GM15510 (cell line): ENCODE measurements around the gene RRBP1.

Source experiments
- POLR2A ChIP-seq: IDR thresholded peaks from 3 replicates; pipeline ENCODE4 v1.6.1; 2011; ENCODE audit warnings: borderline replicate concordance; ENCODE audit not compliant: insufficient read length; ENCODE audit errors: extremely low read depth

Gene RRBP1

DNA sequence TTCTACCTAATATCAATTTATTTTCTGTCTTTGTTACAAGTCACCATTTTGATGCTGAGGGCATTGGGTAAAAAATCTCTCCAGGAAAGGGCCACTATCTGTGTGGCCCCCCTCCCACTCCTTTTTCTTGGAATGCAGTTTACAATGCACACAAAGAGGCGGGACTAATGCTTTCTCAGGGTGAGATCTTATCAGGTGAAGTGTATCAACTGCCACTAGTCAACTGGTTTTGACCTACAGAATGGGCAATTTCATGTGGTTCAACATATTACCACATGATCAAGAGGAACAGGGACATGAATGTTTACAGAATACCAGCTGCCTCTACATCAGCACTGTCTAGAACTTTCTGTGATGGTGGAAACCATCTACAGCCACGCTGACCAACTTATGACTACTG is 3.7 kb downstream of the RRBP1 start:
- no peak for TF ChIP-seq POLR2A

DNA sequence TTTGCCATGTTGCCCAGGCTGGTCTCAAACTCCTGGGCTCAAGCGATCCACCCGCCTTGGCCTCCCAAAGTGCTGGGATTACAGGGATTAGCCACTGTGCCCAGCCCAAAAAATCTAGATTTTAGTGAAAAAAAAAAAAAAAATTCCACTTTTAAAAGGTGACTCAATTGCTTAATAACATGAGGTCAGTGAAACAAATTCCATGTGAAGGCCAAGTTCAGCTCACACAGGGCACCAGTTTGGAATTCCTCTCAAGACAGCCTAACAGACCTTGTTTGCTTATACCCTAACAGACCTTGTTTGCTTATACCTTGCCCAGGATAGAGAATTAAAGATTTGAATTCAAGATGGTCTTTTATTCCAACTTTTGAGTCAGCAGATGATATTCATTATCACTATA is 5.1 kb downstream of the RRBP1 start:
- no peak for TF ChIP-seq POLR2A

DNA sequence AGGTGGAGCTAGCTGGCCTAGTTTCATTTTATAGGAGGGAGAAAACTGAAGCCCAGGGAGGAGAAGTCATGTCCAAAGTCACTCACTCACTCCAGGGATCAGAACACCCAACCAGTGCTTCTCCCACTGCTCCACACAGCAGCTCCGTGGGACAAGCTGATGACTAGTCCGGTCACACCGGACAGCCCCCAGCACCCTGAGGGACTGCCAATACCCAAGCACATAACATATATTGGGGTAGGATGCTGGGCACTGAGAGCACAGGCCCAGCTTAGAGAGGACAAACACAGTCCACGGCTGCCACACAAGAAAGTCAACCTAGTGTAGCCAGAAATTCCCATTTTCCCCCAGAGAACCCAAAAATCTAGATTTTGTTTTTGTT is 5.7 kb downstream of the RRBP1 start:
- no peak for TF ChIP-seq POLR2A

DNA sequence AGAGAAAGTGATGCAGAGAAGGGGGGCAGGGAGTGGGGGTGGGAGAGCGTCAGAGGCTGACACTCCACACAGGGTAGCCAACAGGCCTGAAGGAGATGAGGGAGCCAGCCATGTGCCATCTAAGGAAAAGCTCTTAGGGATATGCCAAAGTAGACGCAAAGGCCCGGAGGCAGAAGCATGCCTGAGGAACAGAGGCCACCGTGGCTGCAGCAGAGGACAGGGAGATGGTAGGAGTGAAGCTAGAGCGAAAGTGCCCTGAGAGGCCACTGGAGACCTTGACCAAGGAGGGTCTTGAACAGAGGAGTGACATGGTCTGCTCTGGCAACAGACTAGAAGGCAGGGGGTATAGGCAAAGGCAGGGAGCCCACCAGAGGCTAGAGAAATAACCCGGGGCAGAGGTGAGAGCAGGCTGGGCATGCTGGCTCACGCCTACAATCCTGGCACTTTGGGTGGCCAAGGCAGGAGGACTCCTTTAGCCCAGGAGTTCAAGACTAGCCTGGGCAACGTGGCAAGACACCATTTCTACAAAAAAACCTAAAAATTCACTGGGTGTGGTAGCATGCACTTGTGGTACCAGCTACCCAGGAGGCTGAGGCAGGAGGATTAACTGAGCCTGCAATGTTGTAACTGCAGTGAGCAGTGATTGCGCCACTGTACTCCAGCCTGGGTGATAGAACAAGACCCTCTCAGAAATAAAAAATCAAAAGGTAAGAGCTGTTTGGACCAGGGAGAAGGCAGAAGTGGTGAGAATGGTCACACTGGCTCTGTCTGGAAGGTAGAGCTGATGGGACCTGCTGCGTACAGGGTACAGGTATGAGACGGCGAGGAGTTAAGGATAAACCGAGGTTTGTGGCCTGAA is 6.3 kb downstream of the RRBP1 start:
- no peak for TF ChIP-seq POLR2A

DNA sequence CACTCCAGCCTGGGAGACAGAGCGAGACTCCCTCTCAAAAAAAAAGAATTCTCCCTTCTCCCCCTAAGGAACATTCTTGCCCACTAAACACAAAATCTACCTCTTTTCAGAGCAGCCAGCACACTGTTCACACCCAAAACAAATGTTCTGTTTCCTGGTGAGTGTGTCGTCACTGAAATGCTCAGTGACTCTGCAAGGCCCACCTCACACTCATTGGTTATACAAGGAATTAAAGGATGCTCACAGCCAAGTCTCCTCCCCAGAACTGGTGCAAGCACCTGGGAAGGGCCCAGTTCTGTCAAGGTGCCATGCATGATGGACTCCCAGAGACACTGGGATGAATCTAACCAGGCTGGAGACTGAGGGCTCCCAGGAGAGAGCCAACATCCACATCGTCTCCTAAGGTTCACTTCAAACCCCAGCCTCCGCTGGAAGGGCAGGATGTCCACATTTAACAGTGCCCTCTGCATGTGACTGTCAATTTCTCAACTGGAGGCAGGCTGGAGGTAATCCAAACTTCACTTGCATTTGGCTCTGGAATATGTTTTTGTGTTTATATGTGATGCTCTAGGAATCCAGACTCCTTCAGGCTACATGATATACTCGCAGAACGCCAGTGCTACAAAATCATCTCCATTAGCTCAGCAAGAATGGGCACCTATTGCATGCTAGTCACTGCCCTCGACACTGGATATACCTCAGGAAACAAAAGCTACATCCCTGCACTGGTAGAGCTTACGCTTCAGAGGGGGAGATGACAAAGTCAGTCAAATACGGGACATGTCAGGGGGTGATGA is 7.1 kb downstream of the RRBP1 start:
- TF ChIP-seq POLR2A, result no peak

DNA sequence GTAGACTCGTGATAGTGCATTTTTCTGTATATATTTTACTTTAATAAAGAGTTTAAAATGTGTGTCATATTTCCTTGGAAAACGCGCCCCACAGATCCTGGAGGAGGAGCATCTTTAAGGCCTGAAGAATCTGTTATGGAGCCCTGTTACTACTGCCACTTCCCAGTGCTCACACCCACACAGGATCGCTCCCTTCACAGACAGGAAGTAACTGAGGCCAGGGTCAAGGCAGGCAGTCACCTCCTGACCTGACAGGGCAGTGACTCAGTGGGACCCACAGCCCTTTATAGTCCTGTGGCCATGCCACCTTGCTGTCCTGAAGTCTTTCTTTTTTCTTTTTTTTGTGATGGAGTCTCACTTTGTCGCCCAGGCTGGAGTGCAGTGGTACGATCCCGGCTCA is 9.0 kb downstream of the RRBP1 start:
- TF ChIP-seq POLR2A, result no peak

DNA sequence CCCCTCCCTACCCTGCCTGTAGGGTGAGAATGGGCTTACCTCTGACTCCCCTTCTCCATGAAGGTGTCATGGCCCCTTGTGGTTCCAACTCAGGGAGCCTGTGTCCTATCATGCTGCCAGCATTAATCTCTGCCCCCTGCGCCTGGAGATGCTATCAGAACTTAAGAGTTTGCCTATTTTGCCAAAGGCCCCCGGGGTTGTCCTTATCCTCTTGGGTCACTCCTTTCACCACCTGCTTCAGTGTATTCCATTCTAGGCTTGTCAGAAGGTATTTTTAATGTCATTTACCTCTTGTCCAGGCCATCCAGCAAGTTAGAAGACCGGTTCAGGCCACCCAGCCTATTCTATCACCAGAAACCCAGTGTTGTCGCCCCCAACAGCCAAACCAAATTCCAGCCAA is 10.5 kb downstream of the RRBP1 start:
- TF ChIP-seq POLR2A, result no peak

DNA sequence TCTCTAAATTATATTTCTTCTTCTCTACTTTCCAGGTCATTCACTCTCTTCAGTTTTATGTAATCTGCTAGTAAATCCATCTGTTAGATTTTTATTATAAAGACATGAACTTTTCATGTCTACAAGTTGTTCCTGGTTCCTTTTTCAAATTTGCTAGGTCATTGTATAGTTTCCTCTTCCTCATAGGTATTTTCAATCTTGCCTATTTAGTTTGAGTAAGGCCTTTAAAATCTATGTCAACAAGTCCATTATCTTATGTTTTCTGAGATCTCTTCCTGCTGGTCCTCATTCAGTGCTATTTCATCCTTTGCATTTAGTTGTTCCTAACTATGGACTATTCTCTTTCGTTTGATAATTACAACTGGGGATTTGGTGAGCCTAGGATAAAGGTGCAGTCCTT is 11.0 kb downstream of the RRBP1 start:
- TF ChIP-seq POLR2A, result no peak

DNA sequence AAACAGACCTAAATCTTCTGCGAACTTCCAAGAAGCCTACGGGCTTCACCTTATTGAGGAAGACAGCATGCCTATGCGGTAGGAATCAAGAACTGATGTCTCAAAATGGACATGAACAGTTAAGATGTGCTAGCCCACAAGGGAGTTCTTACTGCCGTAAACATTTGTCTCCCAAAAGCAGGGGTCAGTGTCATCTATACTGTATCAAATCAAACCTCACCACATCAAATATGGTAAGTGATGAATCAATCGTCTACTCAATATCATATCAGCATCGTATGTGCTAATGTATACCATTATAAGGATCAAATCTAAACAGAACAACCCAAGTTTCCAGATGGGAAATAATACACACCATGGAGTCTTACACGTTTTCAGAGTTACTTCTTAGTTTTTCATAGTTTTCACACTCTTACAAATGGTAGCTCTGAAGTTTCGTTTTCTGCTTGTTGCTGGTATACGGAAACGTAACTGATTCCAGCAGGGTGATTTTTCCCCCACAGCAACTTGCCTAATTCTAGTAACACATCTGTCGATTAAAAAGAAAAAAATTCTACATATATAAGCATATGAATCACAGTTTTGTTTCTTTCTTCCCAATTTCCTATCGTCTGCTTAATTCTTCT is 12.6 kb downstream of the RRBP1 start:
- no peak for TF ChIP-seq POLR2A

DNA sequence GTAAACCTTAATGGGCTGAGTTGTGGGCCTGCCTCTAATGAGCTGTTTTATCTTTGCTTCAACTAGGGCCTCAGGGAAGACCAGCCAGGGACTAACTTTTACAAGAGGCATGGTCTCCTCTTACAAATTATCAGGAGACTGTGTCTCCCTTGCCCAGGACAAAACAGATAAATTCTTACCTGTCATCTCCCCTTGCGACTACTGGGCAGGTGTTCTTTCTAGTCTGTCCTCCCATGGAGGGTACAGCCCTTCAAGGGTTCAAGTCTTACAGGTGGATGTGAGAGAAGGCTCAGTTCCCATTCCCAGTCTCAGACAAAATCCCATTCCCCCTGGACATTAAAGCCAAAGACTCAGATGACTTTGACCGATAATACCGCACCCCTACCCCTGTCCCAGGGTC is 13.6 kb downstream of the RRBP1 start:
- TF ChIP-seq POLR2A, result no peak

DNA sequence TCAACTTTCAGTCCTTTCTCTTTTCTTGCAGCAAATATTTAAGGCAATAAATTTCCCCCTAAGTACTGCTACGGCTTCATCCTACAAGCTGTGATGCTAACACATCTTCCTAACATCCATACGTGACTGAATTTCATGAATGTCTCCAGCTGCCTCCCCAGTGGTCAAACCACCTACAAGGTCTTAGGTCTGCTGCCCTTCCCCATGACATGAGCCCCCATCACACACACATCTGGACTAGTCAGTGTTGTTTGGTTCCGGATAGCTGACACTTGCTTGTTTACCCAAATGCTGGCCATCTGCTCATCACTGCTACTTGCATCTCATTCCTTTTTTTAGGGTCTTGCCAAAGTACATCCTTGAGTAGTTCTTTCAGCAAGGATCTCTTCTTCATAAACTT is 14.6 kb downstream of the RRBP1 start:
- TF ChIP-seq POLR2A, result no peak

DNA sequence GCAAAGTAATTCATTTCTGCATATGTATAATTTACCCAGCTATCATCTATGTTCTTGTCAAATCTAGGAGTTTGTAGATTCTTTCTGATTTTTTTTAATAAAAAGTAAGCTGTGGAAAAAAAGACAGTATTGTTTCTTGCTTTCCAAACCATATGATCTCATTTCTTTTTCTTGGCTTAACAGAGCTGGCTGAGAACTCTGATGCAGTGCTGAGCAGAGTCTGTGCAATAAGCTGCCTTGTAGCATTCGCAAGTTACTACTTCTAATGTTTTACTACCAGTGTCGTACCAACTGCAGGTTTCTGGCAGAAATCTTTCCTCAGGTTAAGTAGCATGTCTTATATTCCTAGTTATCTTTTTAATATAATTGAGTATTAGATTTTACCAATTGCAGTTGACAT is 15.6 kb downstream of the RRBP1 start:
- no peak for TF ChIP-seq POLR2A

DNA sequence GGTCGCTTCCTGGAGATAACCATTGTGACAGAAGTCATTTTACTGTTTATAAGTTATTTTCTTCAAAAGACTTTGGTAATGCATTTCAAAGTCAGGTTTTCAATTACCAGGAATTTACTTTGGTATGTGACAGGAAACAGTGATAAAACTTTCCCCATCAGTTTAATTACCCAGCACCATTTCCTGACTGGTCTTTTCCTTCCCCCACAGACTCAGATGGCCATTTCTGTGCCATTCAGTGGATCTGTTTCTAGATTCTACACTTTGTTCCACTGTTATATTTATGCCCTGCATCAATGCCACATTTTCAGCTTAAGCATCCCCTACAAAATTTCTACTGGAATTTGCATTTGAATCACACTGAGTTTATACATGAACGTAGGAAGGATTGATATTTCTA is 16.3 kb downstream of the RRBP1 start:
- no peak for TF ChIP-seq POLR2A

DNA sequence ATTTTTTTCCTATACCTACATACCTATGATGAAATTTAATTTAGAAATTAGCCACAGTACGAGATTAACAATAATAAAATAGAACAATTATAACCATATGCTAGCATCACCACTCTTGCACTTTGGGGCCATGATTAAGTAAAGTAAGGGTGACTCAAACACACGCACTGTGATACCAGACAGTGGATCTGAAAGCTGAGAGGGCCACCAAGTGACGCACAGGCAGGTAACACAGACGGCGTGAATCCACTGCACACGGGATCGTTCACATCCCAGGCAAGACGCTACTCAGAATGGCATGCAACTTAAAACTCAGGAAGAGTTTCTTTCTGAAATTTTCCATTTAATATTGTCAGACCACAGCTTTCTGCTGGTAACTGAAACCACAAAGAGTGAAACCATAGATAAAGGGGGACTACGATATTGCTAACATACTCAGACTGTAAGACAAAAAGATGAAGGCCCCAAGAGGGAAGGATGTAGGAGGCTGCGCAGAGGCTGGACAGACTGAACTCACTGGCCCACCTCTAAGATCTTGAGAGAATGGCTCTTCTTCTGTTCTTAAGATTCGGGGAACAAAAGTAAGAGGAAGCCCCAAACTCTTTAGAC is 17.9 kb downstream of the RRBP1 start:
- TF ChIP-seq POLR2A, result no peak

DNA sequence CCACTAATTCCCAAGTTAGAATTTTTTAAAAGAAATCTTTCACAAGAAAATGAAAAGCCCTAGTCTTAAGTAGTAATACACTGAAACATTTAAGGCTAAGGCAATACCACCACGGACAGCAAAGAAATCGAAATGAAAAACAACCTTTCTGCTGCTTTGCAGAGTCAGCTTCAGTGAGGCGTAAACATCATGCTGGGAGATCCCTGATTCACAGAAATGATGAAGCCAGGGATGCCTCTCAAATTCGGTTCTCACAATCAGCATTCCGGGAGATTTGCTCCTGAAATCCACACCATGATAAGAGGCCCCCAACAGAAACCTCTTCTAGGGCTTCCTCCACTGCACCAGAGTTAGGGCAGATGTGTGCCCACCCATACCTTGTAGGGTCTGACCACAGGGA is 18.6 kb downstream of the RRBP1 start:
- TF ChIP-seq POLR2A, result no peak
